Stomach (tissue), 9 donors: Measurements from ENCODE around the gene CDC42EP1. TPM values are rescaled to one million over a fixed set of nuclear protein-coding genes. Genes with fewer than 3 reads are reported as not detected.

ENCODE experiments used
- DNase-seq, 2 donors: peaks; one replicate each; pipeline versions ENCODE4 v3.0.0 to v3.0.0-alpha.2; 2013 to 2019
- H3K27ac ChIP-seq, 5 donors: fragments of 200-600 bp in 4 of 5; sonication (generic) in 4 of 5; one replicate each; pipeline ENCODE4 v1.5.1; 2013 to 2019; ENCODE audit warnings: mild to moderate bottlenecking in 1 of 5, moderate library complexity in 1 of 5
- H3K27me3 ChIP-seq, 3 donors: fragments of 200-600 bp; sonication (generic); one replicate each; pipeline ENCODE4 v1.5.1; 2017 to 2019; ENCODE audit warnings: mixed run types in 1 of 3
- H3K36me3 ChIP-seq, 4 donors: fragments of 200-600 bp; sonication (generic); 1 replicate in 3 of 4; 2 replicates in 1 of 4; pipeline ENCODE4 v1.5.1; 2016 to 2019
- H3K4me1 ChIP-seq, 4 donors: fragments of 200-600 bp; sonication (generic); one replicate each; pipeline ENCODE4 v1.5.1; 2016 to 2019
- H3K4me3 ChIP-seq, 4 donors: fragments of 200-600 bp; sonication (generic) in 3 of 4; one replicate each; pipeline ENCODE4 v1.5.1; 2016 to 2019; ENCODE audit warnings: mild to moderate bottlenecking in 1 of 4
- H3K9me3 ChIP-seq, 4 donors: fragments of 200-600 bp; sonication (generic); one replicate each; pipeline ENCODE4 v1.5.1; 2016 to 2019
- CTCF ChIP-seq, 7 experiments: fragments of 450-650 bp in 4 of 7; fragments of 200-600 bp in 3 of 7; sonication (generic) in 3 of 7; IDR thresholded peaks; one replicate each; pipeline ENCODE4 v1.5.1; 2016 to 2019; ENCODE audit warnings: antibody characterized with exemption in 7 of 7, control low read depth in 2 of 7, mild to moderate bottlenecking in 1 of 7
- EP300 ChIP-seq: sonication (generic); formaldehyde crosslinking; IDR thresholded peaks from one replicate; pipeline ENCODE4 v1.6.1; 2017; ENCODE audit warnings: antibody characterized with exemption
- POLR2A ChIP-seq, 4 donors: fragments of 450-650 bp; IDR thresholded peaks; one replicate each; pipeline ENCODE4 v1.6.1; 2016; ENCODE audit warnings: antibody characterized with exemption in 4 of 4, control low read depth in 2 of 4, mild to moderate bottlenecking in 1 of 4, moderate library complexity in 1 of 4
- POLR2AphosphoS5 ChIP-seq, 3 donors: sonication (generic); formaldehyde crosslinking; IDR thresholded peaks; one replicate each; pipeline ENCODE4 v1.6.1; 2016; ENCODE audit warnings: antibody characterized with exemption in 3 of 3
- WGBS, 5 donors: extraction: QIAGEN DNeasy Blood & Tissue Kit in 3 of 5; methylation state at CpG; one replicate each; pipeline versions ENCODE4 v1.1.5 to v1.1.7; 2013 to 2018; 5-methylcytosine and 5-hydroxymethylcytosine counted together
- intact Hi-C: fragments of 100-400 bp; cut with DNase I; formaldehyde crosslinking; loops from one replicate; pipeline ENCODE4 v1.15.1; 2023; ENCODE audit warnings: low total_unique reads
- polyA plus RNA-seq, 3 donors: library from polyadenylated mRNA; stranded (reverse); fragments of 200-250 nt; gene quantifications; one replicate each; pipeline ENCODE4 v1.2.3, GENCODE V29; 2013
- small RNA-seq, 4 donors: library from RNA; depleted of rRNA; stranded (forward); fragments of <200 nt; gene quantifications; one replicate each; pipeline ENCODE3, GENCODE V24; 2016
- total RNA-seq, 5 donors: library from RNA; depleted of rRNA; stranded (reverse); fragments of >200 nt; gene quantifications; one replicate each; pipeline versions ENCODE4 v1.1.0 to v1.2.3, GENCODE V29; 2014 to 2016
- donor health status: healthy with polysubstance abuse.
- donor health status: Bipolar disorder and iron deficiency.
- donor health status: healthy.

Gene CDC42EP1
- total and polyA plus RNA-seq, 8 donors = 28.6 to 195 (median 80.1) TPM

GRCh38 chr22:37618674-37619073, 58.4 kb downstream of the CDC42EP1 start:
- 88 to 92% (median 91%) methylated on average over 6 of the region's 6 CpGs for WGBS, 5 donors
- no peaks in the 10 kb centered on the region for H3K9me3 ChIP-seq
- intact Hi-C loops = no loop called here
- H3K27me3 ChIP-seq = no peaks in the 10 kb centered on the region
- H3K4me1 ChIP-seq = peaks cover 2 to 13% (median 8%) of the 10 kb centered on the region in 4 donors
- DNase-seq = no peak
- no peak overlapping the region for H3K27ac ChIP-seq
- H3K4me3 ChIP-seq = no peak overlapping the region
- TF ChIP-seq POLR2A (IDR thresholded peaks at IDR 0.05) (no peak), POLR2AphosphoS5 (IDR thresholded peaks at IDR 0.05) (no peak), EP300 (no peak), CTCF (IDR thresholded peaks at IDR 0.05) (no peak)
- peaks cover 48 to 100% (median 96%) of the 10 kb centered on the region in 4 donors for H3K36me3 ChIP-seq

Small RNA genes lying within 50 kb of the gene (small RNA-seq; reads per million reads assigned to genes)
- 0 reads per million in 4 donors for gene RF00017

Other genes with a start within 250 kb of the CDC42EP1 start
- under 1 TPM in 2 of 5 donors, not detected in 3; 0.18 to 0.89 TPM for gene ELFN2, start 133.0 kb upstream of the CDC42EP1 start, total RNA-seq
- gene ELFN2, start 133.0 kb upstream of the CDC42EP1 start, polyA plus RNA-seq = under 1 TPM in 1 of 3 donors, not detected in 2; 0.03 TPM
- gene MFNG, start 74.1 kb upstream of the CDC42EP1 start, total RNA-seq = 10 to 100 TPM in 3 of 5 donors, 1 to 10 TPM in 2; 1.7 to 86.4 (median 11.2) TPM
- gene MFNG, start 74.1 kb upstream of the CDC42EP1 start, polyA plus RNA-seq = 10 to 100 TPM in 1 of 3 donors, 1 to 10 TPM in 2; 3.8 to 10.2 (median 6.7) TPM
- gene CARD10, start 41.1 kb upstream of the CDC42EP1 start, total RNA-seq = 100 to 1,000 TPM in 1 of 5 donors, 10 to 100 TPM in 2, 1 to 10 TPM in 2; 5.5 to 120 (median 28.4) TPM
- gene CARD10, start 41.1 kb upstream of the CDC42EP1 start, polyA plus RNA-seq = 10 to 100 TPM; 11.3 to 17.8 (median 13.6) TPM
- gene LGALS2, start 19.6 kb downstream of the CDC42EP1 start, total RNA-seq = 1 to 10 TPM in 1 of 5 donors, not detected in 4; 4.2 TPM
- 1 to 10 TPM; 4.1 to 7.1 (median 5.0) TPM for gene LGALS2, start 19.6 kb downstream of the CDC42EP1 start, polyA plus RNA-seq
- gene GGA1, start 48.4 kb downstream of the CDC42EP1 start, total RNA-seq = 10 to 100 TPM; 39.5 to 87.9 (median 55.6) TPM
- 10 to 100 TPM; 30.3 to 43.6 (median 34.1) TPM for gene GGA1, start 48.4 kb downstream of the CDC42EP1 start, polyA plus RNA-seq
- gene SH3BP1, start 79.2 kb downstream of the CDC42EP1 start, total RNA-seq = 100 to 1,000 TPM in 1 of 5 donors, 10 to 100 TPM in 1, 1 to 10 TPM in 2, not detected in 1; 1.6 to 135 (median 7.3) TPM
- 10 to 100 TPM in 1 of 3 donors, 1 to 10 TPM in 2; 8.7 to 12.8 (median 9.5) TPM for gene SH3BP1, start 79.2 kb downstream of the CDC42EP1 start, polyA plus RNA-seq
- gene PDXP, start 98.2 kb downstream of the CDC42EP1 start, total RNA-seq = 10 to 100 TPM in 1 of 5 donors, 1 to 10 TPM in 4; 2.9 to 72.1 (median 5.4) TPM
- 10 to 100 TPM in 1 of 3 donors, 1 to 10 TPM in 2; 6.4 to 11.8 (median 8.1) TPM for gene PDXP, start 98.2 kb downstream of the CDC42EP1 start, polyA plus RNA-seq
- gene LGALS1, start 115.2 kb downstream of the CDC42EP1 start, total RNA-seq = 100 to 1,000 TPM; 235 to 490 (median 312) TPM
- gene LGALS1, start 115.2 kb downstream of the CDC42EP1 start, polyA plus RNA-seq = 1,000 to 10,000 TPM in 1 of 3 donors, 100 to 1,000 TPM in 2; 596 to 1,435 (median 703) TPM
- 10 to 100 TPM in 4 of 5 donors, 1 to 10 TPM in 1; 9.3 to 64.6 (median 41.5) TPM for gene NOL12, start 125.9 kb downstream of the CDC42EP1 start, total RNA-seq
- gene NOL12, start 125.9 kb downstream of the CDC42EP1 start, polyA plus RNA-seq = 10 to 100 TPM; 26.6 to 35.4 (median 35.2) TPM
- 100 to 1,000 TPM in 2 of 5 donors, 10 to 100 TPM in 3; 70.0 to 355 (median 90.6) TPM for gene TRIOBP, start 136.6 kb downstream of the CDC42EP1 start, total RNA-seq
- 10 to 100 TPM; 30.6 to 87.8 (median 70.2) TPM for gene TRIOBP, start 136.6 kb downstream of the CDC42EP1 start, polyA plus RNA-seq
- 100 to 1,000 TPM in 2 of 5 donors, 10 to 100 TPM in 1, under 1 TPM in 1, not detected in 1; 0.45 to 158 (median 60.4) TPM for gene GCAT, start 247.5 kb downstream of the CDC42EP1 start, total RNA-seq
- gene GCAT, start 247.5 kb downstream of the CDC42EP1 start, polyA plus RNA-seq = 10 to 100 TPM; 18.2 to 27.2 (median 23.4) TPM